ENCODE results near the gene PPP2R2C. TPM values are rescaled to one million over a fixed set of nuclear protein-coding genes. Genes with fewer than 3 reads are reported as not detected.

Gene PPP2R2C
- polyA plus RNA-seq, 1 experiment: 0.06 TPM

DNA sequence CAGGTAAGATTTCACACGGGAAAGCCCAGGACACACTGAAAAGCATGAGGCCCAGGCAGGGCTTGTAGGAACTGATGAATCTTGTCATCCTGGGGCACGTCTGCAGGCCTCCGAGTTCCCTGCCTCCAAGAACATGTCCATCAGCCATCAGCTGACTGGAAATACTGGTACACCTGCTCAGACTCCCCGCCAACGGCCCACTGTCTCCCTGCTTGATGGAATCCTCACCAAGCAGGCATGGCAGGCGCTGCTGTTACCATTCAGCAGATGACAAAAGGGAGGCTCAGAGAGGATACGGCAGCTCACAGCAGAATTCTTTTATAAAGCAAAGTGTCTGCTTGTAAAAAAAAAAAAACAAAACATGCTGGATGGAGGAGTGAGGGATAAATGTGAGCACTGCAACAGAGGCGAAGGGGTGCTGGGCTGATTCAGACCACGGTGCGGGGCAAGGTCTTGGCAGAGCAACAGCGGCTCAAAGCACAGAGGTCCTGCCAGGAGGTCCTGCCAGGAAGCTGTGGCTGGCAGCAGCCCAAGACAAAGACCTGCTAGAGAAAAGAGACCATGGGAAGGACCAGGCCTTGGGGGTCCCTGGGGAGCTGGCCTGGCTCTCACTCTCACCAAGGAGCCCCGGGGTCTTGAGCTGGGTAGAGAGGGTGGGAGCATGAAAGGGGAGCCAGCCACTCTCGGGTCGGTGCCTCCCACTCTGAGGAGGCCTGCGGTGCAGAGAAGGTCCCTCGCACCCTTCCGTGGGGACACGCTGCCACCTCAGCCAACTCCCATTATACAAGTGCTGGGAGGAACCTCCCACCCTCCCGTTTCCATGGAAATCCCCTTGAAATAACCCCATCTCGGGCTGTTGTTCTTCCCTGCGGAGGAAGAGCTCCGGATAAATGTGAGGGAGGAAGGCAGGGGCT lies 25.6 kb downstream of the PPP2R2C start:
- TF ChIP-seq, protein P1, sequence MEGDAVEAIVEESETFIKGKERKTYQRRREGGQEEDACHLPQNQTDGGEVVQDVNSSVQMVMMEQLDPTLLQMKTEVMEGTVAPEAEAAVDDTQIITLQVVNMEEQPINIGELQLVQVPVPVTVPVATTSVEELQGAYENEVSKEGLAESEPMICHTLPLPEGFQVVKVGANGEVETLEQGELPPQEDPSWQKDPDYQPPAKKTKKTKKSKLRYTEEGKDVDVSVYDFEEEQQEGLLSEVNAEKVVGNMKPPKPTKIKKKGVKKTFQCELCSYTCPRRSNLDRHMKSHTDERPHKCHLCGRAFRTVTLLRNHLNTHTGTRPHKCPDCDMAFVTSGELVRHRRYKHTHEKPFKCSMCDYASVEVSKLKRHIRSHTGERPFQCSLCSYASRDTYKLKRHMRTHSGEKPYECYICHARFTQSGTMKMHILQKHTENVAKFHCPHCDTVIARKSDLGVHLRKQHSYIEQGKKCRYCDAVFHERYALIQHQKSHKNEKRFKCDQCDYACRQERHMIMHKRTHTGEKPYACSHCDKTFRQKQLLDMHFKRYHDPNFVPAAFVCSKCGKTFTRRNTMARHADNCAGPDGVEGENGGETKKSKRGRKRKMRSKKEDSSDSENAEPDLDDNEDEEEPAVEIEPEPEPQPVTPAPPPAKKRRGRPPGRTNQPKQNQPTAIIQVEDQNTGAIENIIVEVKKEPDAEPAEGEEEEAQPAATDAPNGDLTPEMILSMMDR (IDR thresholded peaks at IDR 0.05; ENCODE audit: insufficient read depth, low read depth, low read length): no peak
- POLR2A ChIA-PET: no interaction called here
- no peak overlapping the region for H3K4me3 ChIP-seq (ENCODE audit: low read depth, low read length)
- DNase-seq (ENCODE audit: low read depth): no peak
- H3K36me3 ChIP-seq (ENCODE audit: control insufficient read depth, insufficient read depth, low read length): no peaks in the 10 kb centered on the region
- H3K27me3 ChIP-seq (ENCODE audit: control insufficient read depth, insufficient read depth, low read length): peaks cover 5% of the 10 kb centered on the region; the same call in 1 of the 2 replicates
- CTCF ChIA-PET: no interaction called here

DNA sequence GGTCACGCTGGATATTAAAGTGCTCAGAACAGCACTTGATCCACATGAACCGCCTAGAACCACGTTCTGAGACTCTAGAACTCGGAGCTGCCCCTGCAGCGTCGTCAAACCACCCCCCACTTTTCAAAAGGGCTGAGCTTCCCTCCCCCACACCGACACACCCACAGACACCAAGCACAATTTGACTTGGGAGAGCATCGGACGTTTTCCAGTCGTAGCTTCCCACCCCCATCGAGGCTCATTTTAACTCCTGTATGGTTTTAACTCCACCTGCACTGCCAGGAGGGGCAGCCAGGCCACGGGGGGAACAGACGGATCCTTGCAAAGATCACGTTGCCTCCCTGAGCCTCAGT lies 26.3 kb downstream of the PPP2R2C start:
- TF ChIP-seq, protein P1 (IDR thresholded peaks at IDR 0.05; ENCODE audit: insufficient read depth, low read depth, low read length): no peak
- ChIA-PET CTCF (no interaction called here), POLR2A (no interaction called here)
- Histone ChIP-seq H3K36me3 (ENCODE audit: control insufficient read depth, insufficient read depth, low read length) (no peaks in the 10 kb centered on the region), H3K4me3 (ENCODE audit: low read depth, low read length) (no peak overlapping the region), H3K27me3 (ENCODE audit: control insufficient read depth, insufficient read depth, low read length) (peaks cover 5% of the 10 kb centered on the region; the same call in 1 of the 2 replicates)
- no peak for DNase-seq (ENCODE audit: low read depth)

DNA sequence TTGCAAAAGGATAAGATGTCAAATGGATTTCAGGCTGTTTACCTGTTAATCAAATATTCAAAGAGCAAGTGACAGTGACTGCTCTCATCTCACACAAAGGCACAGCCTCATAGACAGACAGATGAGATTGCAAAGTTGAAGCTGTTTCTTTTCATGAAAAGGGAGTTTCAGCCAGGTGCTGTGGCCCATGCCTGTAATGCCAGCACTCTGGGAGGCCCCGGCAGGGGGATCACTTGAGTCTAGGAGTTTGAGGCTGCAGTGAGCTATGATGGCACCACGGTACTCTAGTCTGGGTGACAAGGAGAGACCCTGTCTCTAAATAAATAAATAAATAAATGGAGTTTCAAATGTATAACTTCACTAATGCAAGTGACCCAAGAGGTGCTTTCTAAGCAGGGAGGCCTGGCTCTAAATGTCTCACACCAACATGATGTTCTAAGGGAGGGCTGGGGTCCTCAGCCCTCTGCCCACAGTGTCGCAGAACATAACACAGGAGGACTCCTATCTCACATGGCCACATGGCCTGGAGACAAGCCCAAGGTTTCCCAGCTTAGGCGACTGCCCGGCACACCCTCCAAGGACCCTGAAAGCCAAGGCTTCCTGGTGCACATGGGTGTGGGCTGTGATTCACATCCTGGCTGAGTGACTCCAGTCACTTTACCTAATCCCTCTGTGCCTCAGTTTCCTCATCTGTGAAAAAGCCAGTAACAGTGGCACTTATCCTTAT lies 26.8 kb downstream of the PPP2R2C start:
- no peak for DNase-seq (ENCODE audit: low read depth)
- Histone ChIP-seq H3K36me3 (ENCODE audit: control insufficient read depth, insufficient read depth, low read length) (no peaks in the 10 kb centered on the region), H3K4me3 (ENCODE audit: low read depth, low read length) (no peak overlapping the region), H3K27me3 (ENCODE audit: control insufficient read depth, insufficient read depth, low read length) (peaks cover 5% of the 10 kb centered on the region; the same call in 1 of the 2 replicates)
- TF ChIP-seq, protein P1 (IDR thresholded peaks at IDR 0.05; ENCODE audit: insufficient read depth, low read depth, low read length): no peak
- CTCF ChIA-PET: no interaction called here
- POLR2A ChIA-PET: no interaction called here

DNA sequence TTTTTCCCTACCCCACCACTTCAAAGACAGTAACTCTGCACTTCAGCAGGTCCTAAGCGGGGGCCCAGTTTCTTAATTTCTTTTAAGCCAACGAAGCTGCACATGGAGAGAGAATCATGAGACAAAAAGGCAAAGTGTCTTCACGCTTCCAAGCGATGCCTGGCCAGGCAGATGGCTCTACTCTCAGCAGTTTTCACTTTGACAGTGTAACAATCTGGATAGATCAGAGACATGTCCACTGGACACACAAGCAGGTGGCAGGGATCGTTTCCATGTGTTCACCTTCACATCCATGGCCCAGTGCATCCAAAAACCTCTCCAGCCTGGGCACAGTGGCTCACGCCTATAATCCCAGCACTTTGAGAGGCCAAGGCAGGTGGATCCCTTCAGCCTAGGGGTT lies 27.8 kb downstream of the PPP2R2C start:
- H3K4me3 ChIP-seq (ENCODE audit: low read depth, low read length): no peak overlapping the region
- CTCF ChIA-PET: no interaction called here
- no peak for DNase-seq (ENCODE audit: low read depth)
- no peaks in the 10 kb centered on the region for H3K36me3 ChIP-seq (ENCODE audit: control insufficient read depth, insufficient read depth, low read length)
- POLR2A ChIA-PET: no interaction called here
- peaks cover 5% of the 10 kb centered on the region; the same call in 1 of the 2 replicates for H3K27me3 ChIP-seq (ENCODE audit: control insufficient read depth, insufficient read depth, low read length)
- TF ChIP-seq, protein P1 (IDR thresholded peaks at IDR 0.05; ENCODE audit: insufficient read depth, low read depth, low read length): no peak
